DND-41 (cell line): Measurements from ENCODE around the gene GTSE1.

Experiments
- EZH2 ChIP-seq: IDR thresholded peaks from 3 replicates; pipeline ENCODE4 v1.6.1; 2012; ENCODE audit warnings: borderline replicate concordance, low read depth, mild to moderate bottlenecking, moderate library complexity, low read length, inconsistent platforms; ENCODE audit not compliant: severe bottlenecking
- TF ChIP-seq, protein P1 (sequence below): IDR thresholded peaks from 2 replicates; pipeline ENCODE4 v1.5.1; 2012; ENCODE audit warnings: borderline replicate concordance, low read length, moderate library complexity, mild to moderate bottlenecking; ENCODE audit not compliant: poor library complexity, severe bottlenecking; ENCODE audit errors: extremely low read depth

DNA sequence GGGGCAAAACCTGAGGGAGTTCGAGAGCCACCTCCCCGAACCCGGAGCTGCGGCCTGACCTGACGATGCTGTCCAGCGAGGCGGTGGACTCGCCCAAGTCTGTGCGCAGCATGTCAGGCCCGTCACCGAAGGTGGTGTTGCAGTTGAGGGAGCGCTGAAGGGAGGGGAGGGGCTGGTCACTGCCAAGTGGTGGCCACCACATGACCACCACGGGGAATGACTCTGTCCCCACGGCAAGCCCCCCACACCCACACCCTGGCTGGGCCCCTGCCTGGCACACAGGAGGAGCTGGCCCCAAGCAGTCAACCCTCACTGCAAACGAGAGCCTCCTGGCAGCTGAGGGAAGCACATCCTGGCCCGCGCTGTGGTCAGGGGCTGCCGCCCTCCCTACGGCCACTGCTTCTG, 69.7 kb downstream of the GTSE1 start:
- TF ChIP-seq, protein P1, sequence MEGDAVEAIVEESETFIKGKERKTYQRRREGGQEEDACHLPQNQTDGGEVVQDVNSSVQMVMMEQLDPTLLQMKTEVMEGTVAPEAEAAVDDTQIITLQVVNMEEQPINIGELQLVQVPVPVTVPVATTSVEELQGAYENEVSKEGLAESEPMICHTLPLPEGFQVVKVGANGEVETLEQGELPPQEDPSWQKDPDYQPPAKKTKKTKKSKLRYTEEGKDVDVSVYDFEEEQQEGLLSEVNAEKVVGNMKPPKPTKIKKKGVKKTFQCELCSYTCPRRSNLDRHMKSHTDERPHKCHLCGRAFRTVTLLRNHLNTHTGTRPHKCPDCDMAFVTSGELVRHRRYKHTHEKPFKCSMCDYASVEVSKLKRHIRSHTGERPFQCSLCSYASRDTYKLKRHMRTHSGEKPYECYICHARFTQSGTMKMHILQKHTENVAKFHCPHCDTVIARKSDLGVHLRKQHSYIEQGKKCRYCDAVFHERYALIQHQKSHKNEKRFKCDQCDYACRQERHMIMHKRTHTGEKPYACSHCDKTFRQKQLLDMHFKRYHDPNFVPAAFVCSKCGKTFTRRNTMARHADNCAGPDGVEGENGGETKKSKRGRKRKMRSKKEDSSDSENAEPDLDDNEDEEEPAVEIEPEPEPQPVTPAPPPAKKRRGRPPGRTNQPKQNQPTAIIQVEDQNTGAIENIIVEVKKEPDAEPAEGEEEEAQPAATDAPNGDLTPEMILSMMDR, result no peak
- no peak for TF ChIP-seq EZH2
